IMR-90 (cell line): ENCODE data around the gene COL18A1. TPM values are rescaled to one million over a fixed set of nuclear protein-coding genes. Genes with fewer than 3 reads are reported as not detected.

ENCODE experiments used
- ATAC-seq: fragments of 200-7000 bp; cut with Tn5 transposase; 2 replicates; pipeline ENCODE4 v1.9.1; 2020; ENCODE audit warnings: low read depth, mild to moderate bottlenecking, moderate library complexity
- BruUV-seq: library from RNA; stranded (reverse); fragments of 400-500 nt; replicated peaks from 2 replicates; lab custom pipeline; 2021; lab: Mats Ljungman, UMichigan
- CTCF ChIA-PET: fragments of 300-600 bp; formaldehyde crosslinking; extraction: SDS; loops from one replicate; lab custom pipeline; 2021; ENCODE audit warnings: antibody characterized with exemption; lab: Yijun Ruan, JAX
- POLR2A ChIA-PET: fragments of 300-600 bp; sonication (Branson Sonifier 250); formaldehyde crosslinking; loops from one replicate; lab custom pipeline; 2022; ENCODE audit warnings: antibody characterized with exemption; ENCODE audit not compliant: unreplicated experiment; lab: Charles Lee
- DNase-seq: peaks from one replicate; pipeline ENCODE4 v3.0.0; 2013
- H2AFZ ChIP-seq: replicated peaks from 2 replicates; pipeline ENCODE3; 2013; ENCODE audit warnings: low read length, mild to moderate bottlenecking; ENCODE audit not compliant: poor library complexity
- H2AK5ac ChIP-seq: 2 replicates; pipeline ENCODE4 v1.6.1; 2013; ENCODE audit warnings: low read depth, low read length, inconsistent platforms
- H2AK9ac ChIP-seq: replicated peaks from 2 replicates; pipeline ENCODE3; 2013; ENCODE audit warnings: mild to moderate bottlenecking, low read depth, low read length, moderate library complexity; ENCODE audit not compliant: poor library complexity
- H2BK120ac ChIP-seq: 2 replicates; pipeline ENCODE4 v1.6.1; 2013; ENCODE audit warnings: low read depth, low read length, inconsistent platforms
- H2BK15ac ChIP-seq: 3 replicates; pipeline ENCODE4 v1.6.1; 2013; ENCODE audit warnings: low read depth, low read length, inconsistent platforms
- H2BK20ac ChIP-seq: 2 replicates; pipeline ENCODE4 v1.6.1; 2013; ENCODE audit warnings: low read depth, mild to moderate bottlenecking, inconsistent platforms, low read length, moderate library complexity
- H2BK5ac ChIP-seq: 2 replicates; pipeline ENCODE4 v1.6.1; 2013; ENCODE audit warnings: mild to moderate bottlenecking, low read depth, low read length, inconsistent platforms; ENCODE audit not compliant: poor library complexity, severe bottlenecking
- H3K14ac ChIP-seq: replicated peaks from 2 replicates; pipeline ENCODE4 v1.6.1; 2013; ENCODE audit warnings: low read depth, low read length, inconsistent platforms
- H3K18ac ChIP-seq: 2 replicates; pipeline ENCODE4 v1.6.1; 2013; ENCODE audit warnings: low read depth, low read length, control low read depth
- H3K23ac ChIP-seq: 2 replicates; pipeline ENCODE4 v1.6.1; 2013; ENCODE audit warnings: low read depth, low read length, inconsistent platforms
- H3K27ac ChIP-seq: 2 replicates; pipeline ENCODE4 v1.5.1; 2013; ENCODE audit warnings: mild to moderate bottlenecking, control low read depth, low read length; ENCODE audit not compliant: insufficient read depth
- H3K27me3 ChIP-seq: 2 replicates; pipeline ENCODE4 v1.6.1; 2013; ENCODE audit warnings: low read length; ENCODE audit not compliant: control insufficient read depth, insufficient read depth
- H3K36me3 ChIP-seq: 2 replicates; pipeline ENCODE4 v1.6.1; 2013; ENCODE audit warnings: low read length, mixed read lengths; ENCODE audit not compliant: control insufficient read depth, insufficient read depth
- H3K4ac ChIP-seq: 2 replicates; pipeline ENCODE4 v1.6.1; 2013; ENCODE audit warnings: low read depth, low read length, inconsistent platforms
- H3K4me1 ChIP-seq: 2 replicates; pipeline ENCODE4 v1.6.1; 2013; ENCODE audit warnings: low read length, mixed read lengths; ENCODE audit not compliant: control insufficient read depth, insufficient read depth
- H3K4me2 ChIP-seq: 2 replicates; pipeline ENCODE4 v1.6.1; 2013; ENCODE audit warnings: low read depth, mild to moderate bottlenecking, control low read depth, low read length, moderate library complexity
- H3K4me3 ChIP-seq: 2 replicates; pipeline ENCODE4 v1.5.1; 2013; ENCODE audit warnings: low read depth, mild to moderate bottlenecking, control low read depth, low read length, moderate library complexity; ENCODE audit not compliant: insufficient read depth
- H3K56ac ChIP-seq: 2 replicates; pipeline ENCODE4 v1.6.1; 2013; ENCODE audit warnings: low read length, inconsistent platforms; ENCODE audit not compliant: insufficient read depth; ENCODE audit errors: extremely low read depth
- H3K79me1 ChIP-seq, 2 experiments: 2 replicates each; pipeline ENCODE4 v1.6.1; 2013; ENCODE audit warnings: low read length in 2 of 2, inconsistent platforms in 1 of 2, low read depth in 1 of 2
- H3K9ac ChIP-seq: 2 replicates; pipeline ENCODE4 v1.6.1; 2013; ENCODE audit warnings: low read depth, low read length, control low read depth
- H3K9me1 ChIP-seq: 2 replicates; pipeline ENCODE4 v1.6.1; 2013; ENCODE audit warnings: low read length, inconsistent platforms; ENCODE audit not compliant: insufficient read depth
- H3K9me3 ChIP-seq: 2 replicates; pipeline ENCODE4 v1.6.1; 2013; ENCODE audit warnings: low read length; ENCODE audit not compliant: control insufficient read depth, insufficient read depth
- H4K20me1 ChIP-seq: 2 replicates; pipeline ENCODE4 v1.6.1; 2013; ENCODE audit warnings: low read length, inconsistent platforms; ENCODE audit not compliant: insufficient read depth
- H4K5ac ChIP-seq: 2 replicates; pipeline ENCODE4 v1.6.1; 2013; ENCODE audit warnings: mild to moderate bottlenecking, low read depth, low read length, control low read depth
- H4K8ac ChIP-seq, 2 experiments: 2 replicates each; pipeline ENCODE4 v1.6.1; 2013; ENCODE audit warnings: low read depth in 2 of 2, low read length in 2 of 2, control low read depth in 1 of 2, inconsistent platforms in 1 of 2
- H4K91ac ChIP-seq: 2 replicates; pipeline ENCODE4 v1.6.1; 2013; ENCODE audit warnings: low read depth, low read length, inconsistent platforms; ENCODE audit not compliant: insufficient read depth
- FOS ChIP-seq: fragments of 150-350 bp; IDR thresholded peaks from 2 replicates; pipeline ENCODE4 v1.6.1; 2016; ENCODE audit warnings: low read depth, low read length
- MXI1 ChIP-seq: IDR thresholded peaks from 2 replicates; pipeline ENCODE4 v1.6.1; 2012; ENCODE audit warnings: low read depth, mild to moderate bottlenecking, low read length, moderate library complexity, borderline replicate concordance
- POLR2A ChIP-seq: IDR thresholded peaks from 2 replicates; pipeline ENCODE4 v1.6.1; 2012; ENCODE audit warnings: mild to moderate bottlenecking, low read depth, low read length
- RCOR1 ChIP-seq: IDR thresholded peaks from 2 replicates; pipeline ENCODE4 v1.6.1; 2012; ENCODE audit warnings: mild to moderate bottlenecking, low read length, improper control_type of control experiment; ENCODE audit not compliant: insufficient replicate concordance
- WGBS, 2 experiments: methylation state at CpG; one replicate each; pipeline versions ENCODE4 v1.1.5 to v1.1.7; 2013; ENCODE audit warnings: missing lambda C conversion rate in 2 of 2; ENCODE audit not compliant: insufficient read length in 1 of 2; ENCODE audit errors: extremely low coverage in 2 of 2; 5-methylcytosine and 5-hydroxymethylcytosine counted together
- dilution Hi-C: fragments of 300-500 bp; cut with HindIII; formaldehyde crosslinking; loops from one replicate; pipeline ENCODE4 v1.14.3; 2018; ENCODE audit warnings: low sequenced_read_pairs; ENCODE audit not compliant: unreplicated experiment
- in situ Hi-C: fragments of 300-500 bp; cut with MboI; formaldehyde crosslinking; loops from 3 replicates; pipeline ENCODE4 v1.14.3; 2019; ENCODE audit warnings: low sequenced_read_pairs, inconsistent platforms, mixed read lengths
- intact Hi-C: fragments of 100-400 bp; cut with micrococcal nuclease; formaldehyde crosslinking; loops from 2 replicates; pipeline ENCODE4 v1.10.0; 2022
- polyA plus RNA-seq, 3 experiments: library from polyadenylated mRNA; depleted of rRNA; stranded (reverse); fragments of >200 nt; gene quantifications; 2 replicates each; pipeline ENCODE4 v1.2.3, GENCODE V29; 2012; ENCODE audit warnings: low replicate concordance in 1 of 3
- total RNA-seq: library from RNA; depleted of rRNA; stranded (reverse); fragments of >200 nt; gene quantifications from 2 replicates; pipeline ENCODE4 v1.2.3, GENCODE V29; 2012

The COL18A1 gene
- total and polyA plus RNA-seq, 2 of the 4 experiments (the other 2 are of a cell fraction), result 4.3 to 46.7 TPM

DNA sequence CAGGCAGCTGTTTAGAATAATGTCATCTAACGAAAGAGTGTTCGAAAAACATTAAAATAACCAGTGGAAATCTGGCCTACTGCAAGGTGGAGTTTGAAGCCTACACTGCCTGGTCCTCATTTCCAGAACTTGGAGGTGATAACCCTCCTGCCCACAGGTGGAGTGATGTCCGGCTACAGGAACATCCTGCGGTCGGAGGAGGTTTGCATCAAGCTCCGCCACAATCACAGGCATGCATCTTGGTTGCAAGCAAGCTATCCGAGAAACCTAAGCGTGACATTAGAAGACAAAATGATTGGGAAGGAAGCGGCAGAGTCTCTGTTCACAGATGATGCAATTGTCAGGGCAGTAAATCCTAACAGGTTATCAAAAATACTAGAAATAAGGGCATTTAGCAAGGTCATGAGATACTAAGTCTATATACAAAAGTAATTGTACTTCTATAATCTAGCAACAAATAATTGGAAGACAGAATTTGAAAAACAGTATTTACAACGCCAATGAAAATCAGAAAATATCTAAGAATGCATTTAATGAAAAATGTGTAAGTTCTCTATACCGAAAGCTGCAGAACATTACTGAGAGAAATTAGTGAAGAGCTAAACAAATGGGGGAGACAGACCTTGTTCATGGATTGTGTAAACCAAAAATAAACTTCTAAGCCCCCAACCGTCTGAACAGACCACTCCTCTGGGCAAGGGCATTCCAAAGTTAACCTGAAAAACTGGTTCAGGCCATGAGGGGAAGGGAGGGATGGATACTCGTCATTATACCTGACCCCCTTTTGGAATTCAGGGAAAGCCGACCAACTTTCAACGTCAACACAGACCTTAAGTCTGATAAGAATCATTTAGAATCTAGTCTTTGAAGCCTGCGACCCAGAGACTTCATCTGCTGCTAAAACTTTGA is 141.9 kb downstream of the COL18A1 start:
- H4K20me1 ChIP-seq, result no peaks in the 10 kb centered on the region
- no peak overlapping the region for H2BK15ac ChIP-seq
- H3K27ac ChIP-seq, result no peak overlapping the region
- no peak overlapping the region for H3K23ac ChIP-seq
- no peak for TF ChIP-seq MXI1
- no peak for TF ChIP-seq FOS
- no peak for TF ChIP-seq POLR2A
- no peak for TF ChIP-seq RCOR1
- no peak overlapping the region for H3K14ac ChIP-seq
- no peak overlapping the region for H2BK5ac ChIP-seq
- H3K18ac ChIP-seq, result no peak overlapping the region
- no peaks in the 10 kb centered on the region for H3K9me3 ChIP-seq
- DNase-seq (no peak), ATAC-seq (no peak)
- WGBS, 2 experiments, result 94% methylated on average over 3 of the region's 16 CpGs; no CpG with 5 or more reads in 1 of the 2 experiments
- H3K27me3 ChIP-seq, result peaks cover 10% of the 10 kb centered on the region
- H2BK20ac ChIP-seq, result no peak overlapping the region
- 0 out of 2 replicates have a peak, but pooled peaks cover 2% of the 10 kb centered on the region for H3K4me1 ChIP-seq
- no peak overlapping the region for H3K4ac ChIP-seq
- BruUV-seq, result no TSS peak
- H3K9me1 ChIP-seq, result 0 out of 2 replicates have a peak, but pooled peaks cover 9% of the 10 kb centered on the region
- CTCF ChIA-PET, result interaction anchor here (1.2 to 1.5 kb wide), 2 partner anchors 9 to 274 kb away, joined by 3 to 5 read pairs; no protein-coding TSS in a partner anchor
- POLR2A ChIA-PET, result interaction anchor here (0.5 kb wide), 1 partner anchor 16 kb away, joined by 4 read pairs; no protein-coding TSS in a partner anchor
- no peak overlapping the region for H2AK5ac ChIP-seq
- H4K8ac ChIP-seq, result no peak overlapping the region
- in situ Hi-C loops (no loop called here), dilution Hi-C loops (no loop called here), intact Hi-C loops (no loop called here)
- H4K91ac ChIP-seq, result no peak overlapping the region
- H3K9ac ChIP-seq, result no peak overlapping the region
- no peak overlapping the region for H3K4me2 ChIP-seq
- no peak overlapping the region for H2BK120ac ChIP-seq
- H4K5ac ChIP-seq, result no peak overlapping the region
- no peak overlapping the region for H2AFZ ChIP-seq
- H3K56ac ChIP-seq, result no peak overlapping the region
- H3K36me3 ChIP-seq, result no peaks in the 10 kb centered on the region
- H2AK9ac ChIP-seq, result no peak overlapping the region
- H3K4me3 ChIP-seq, result no peak overlapping the region
- H3K79me1 ChIP-seq, result no peaks in the 10 kb centered on the region
